HEK293 (cell line): ENCODE measurements around the gene NINJ1.
A peak's percentile ranks its signal among the peaks of the same experiment; 100 is the strongest.

Experiments
- CTCF ChIA-PET: fragments of 350-600 bp; formaldehyde crosslinking; extraction: SDS; loops from one replicate; lab custom pipeline; 2021; ENCODE audit warnings: antibody characterized with exemption; lab: Yijun Ruan, JAX
- POLR2A ChIA-PET: fragments of 300-600 bp; formaldehyde crosslinking; extraction: SDS; loops from one replicate; lab custom pipeline; 2020; ENCODE audit warnings: antibody characterized with exemption, inconsistent platforms; lab: Yijun Ruan, JAX
- H3K27ac ChIP-seq: fragments of 200-500 bp; sonication (Bioruptor generic); 2 replicates; pipeline ENCODE4 v1.5.1; 2014; ENCODE audit warnings: low read depth, low read length, control low read depth, inconsistent platforms; ENCODE audit errors: extremely low read depth
- H3K36me3 ChIP-seq, 2 experiments: fragments of 200-500 bp in 1 of 2; sonication (Bioruptor generic) in 1 of 2; 1 replicate in 1 of 2; 2 replicates in 1 of 2; pipeline ENCODE4 v1.5.1; 2014 to 2017; ENCODE audit warnings: inconsistent platforms in 2 of 2, low read length in 2 of 2; ENCODE audit not compliant: control insufficient read depth in 2 of 2, insufficient read depth in 1 of 2
- H3K4me1 ChIP-seq: fragments of 200-500 bp; sonication (Bioruptor generic); 2 replicates; pipeline ENCODE4 v1.5.1; 2014; ENCODE audit warnings: mild to moderate bottlenecking, low read length, inconsistent platforms; ENCODE audit not compliant: control insufficient read depth, insufficient read depth
- H3K4me3 ChIP-seq: 2 replicates; pipeline ENCODE4 v1.5.1; 2011; ENCODE audit warnings: low read depth, mild to moderate bottlenecking, control low read depth, low read length, moderate library complexity
- H3K9me3 ChIP-seq: fragments of 200-500 bp; sonication (Bioruptor generic); 2 replicates; pipeline ENCODE4 v1.5.1; 2014; ENCODE audit warnings: low read depth, low read length, inconsistent platforms; ENCODE audit not compliant: control insufficient read depth, insufficient read depth
- FEZF1 ChIP-seq: fragments of 450-650 bp; formaldehyde crosslinking; IDR thresholded peaks from 2 replicates; pipeline ENCODE4 v1.5.1; 2016; ENCODE audit warnings: missing biosample characterization, missing genetic modification characterization
- GLIS1 ChIP-seq: fragments of 450-650 bp; formaldehyde crosslinking; IDR thresholded peaks from 2 replicates; pipeline ENCODE4 v1.5.1; 2016; ENCODE audit warnings: missing biosample characterization, missing genetic modification characterization
- KLF10 ChIP-seq: fragments of 450-650 bp; IDR thresholded peaks from 2 replicates; pipeline ENCODE4 v1.5.1; 2018; ENCODE audit warnings: missing biosample characterization, mild to moderate bottlenecking, missing genetic modification characterization
- MEIS1 ChIP-seq: sonication (generic); formaldehyde crosslinking; IDR thresholded peaks from 2 replicates; pipeline ENCODE4 v1.8.1; 2022; ENCODE audit warnings: missing genetic modification reagents, mild to moderate bottlenecking, borderline replicate concordance
- MZF1 ChIP-seq: fragments of 450-650 bp; formaldehyde crosslinking; IDR thresholded peaks from 2 replicates; pipeline ENCODE4 v1.5.1; 2017; ENCODE audit warnings: missing biosample characterization, missing genetic modification characterization, borderline replicate concordance
- PRDM1 ChIP-seq: fragments of 450-650 bp; formaldehyde crosslinking; IDR thresholded peaks from 2 replicates; pipeline ENCODE4; 2016; ENCODE audit warnings: missing biosample characterization, missing genetic modification characterization
- REPIN1 ChIP-seq: fragments of 450-650 bp; formaldehyde crosslinking; IDR thresholded peaks from 2 replicates; pipeline ENCODE4 v1.5.1; 2017; ENCODE audit warnings: missing biosample characterization, missing genetic modification characterization, low read depth
- SP7 ChIP-seq: fragments of 450-650 bp; formaldehyde crosslinking; IDR thresholded peaks from 2 replicates; pipeline ENCODE4 v1.5.1; 2016; ENCODE audit warnings: missing biosample characterization, missing genetic modification characterization
- ZBTB8A ChIP-seq: fragments of 450-650 bp; formaldehyde crosslinking; IDR thresholded peaks from 2 replicates; pipeline ENCODE4 v1.5.1; 2016; ENCODE audit warnings: missing biosample characterization, missing genetic modification characterization
- ZNF10 ChIP-seq: fragments of 450-650 bp; formaldehyde crosslinking; IDR thresholded peaks from 2 replicates; pipeline ENCODE4 v1.5.1; 2017; ENCODE audit warnings: missing biosample characterization, missing genetic modification characterization
- ZNF146 ChIP-seq: fragments of 450-650 bp; formaldehyde crosslinking; IDR thresholded peaks from 2 replicates; pipeline ENCODE4 v1.5.1; 2016; ENCODE audit warnings: missing biosample characterization, missing genetic modification characterization
- ZNF175 ChIP-seq: fragments of 450-650 bp; formaldehyde crosslinking; IDR thresholded peaks from 2 replicates; pipeline ENCODE4 v1.5.1; 2016; ENCODE audit warnings: missing biosample characterization, missing genetic modification characterization
- ZNF239 ChIP-seq: fragments of 450-650 bp; formaldehyde crosslinking; IDR thresholded peaks from 2 replicates; pipeline ENCODE4 v1.5.1; 2016; ENCODE audit warnings: missing biosample characterization, missing genetic modification characterization
- ZNF335 ChIP-seq: fragments of 450-650 bp; formaldehyde crosslinking; conservative IDR thresholded peaks from 2 replicates; pipeline ENCODE4 v1.5.1; 2016; ENCODE audit warnings: missing biosample characterization, missing genetic modification characterization
- ZNF610 ChIP-seq: fragments of 450-650 bp; formaldehyde crosslinking; IDR thresholded peaks from 2 replicates; pipeline ENCODE4 v1.5.1; 2016; ENCODE audit warnings: missing biosample characterization, missing genetic modification characterization, borderline replicate concordance
- ZNF629 ChIP-seq: fragments of 450-650 bp; formaldehyde crosslinking; IDR thresholded peaks from 2 replicates; pipeline ENCODE4 v1.5.1; 2017; ENCODE audit warnings: missing biosample characterization, missing genetic modification characterization
- ZNF791 ChIP-seq: fragments of 450-650 bp; formaldehyde crosslinking; IDR thresholded peaks from 2 replicates; pipeline ENCODE4 v1.5.1; 2016; ENCODE audit warnings: missing biosample characterization, missing genetic modification characterization
- ZXDB ChIP-seq: fragments of 450-650 bp; formaldehyde crosslinking; IDR thresholded peaks from 2 replicates; pipeline ENCODE4 v1.5.1; 2016; ENCODE audit warnings: missing biosample characterization, missing genetic modification characterization
- TF ChIP-seq, protein P1 (sequence below): fragments of 450-650 bp; formaldehyde crosslinking; IDR thresholded peaks from 2 replicates; pipeline ENCODE4 v1.5.1; 2016; ENCODE audit warnings: missing biosample characterization, missing genetic modification characterization
- TF ChIP-seq, protein P2 (sequence below): fragments of 450-650 bp; formaldehyde crosslinking; IDR thresholded peaks from 2 replicates; pipeline ENCODE4 v1.5.1; 2016; ENCODE audit warnings: missing biosample characterization, missing genetic modification characterization, low read depth
- TF ChIP-seq, protein P3 (sequence below): fragments of 450-650 bp; formaldehyde crosslinking; IDR thresholded peaks from 2 replicates; pipeline ENCODE4 v1.5.1; 2016; ENCODE audit warnings: missing biosample characterization, missing genetic modification characterization
- TF ChIP-seq, protein P4 (sequence below): fragments of 450-650 bp; formaldehyde crosslinking; IDR thresholded peaks from 2 replicates; pipeline ENCODE4 v1.5.1; 2017; ENCODE audit warnings: missing biosample characterization, missing genetic modification characterization
- TF ChIP-seq, protein P5 (sequence below): fragments of 450-650 bp; formaldehyde crosslinking; IDR thresholded peaks from 2 replicates; pipeline ENCODE4 v1.5.1; 2017; ENCODE audit warnings: missing biosample characterization, missing genetic modification characterization

NINJ1 gene

DNA sequence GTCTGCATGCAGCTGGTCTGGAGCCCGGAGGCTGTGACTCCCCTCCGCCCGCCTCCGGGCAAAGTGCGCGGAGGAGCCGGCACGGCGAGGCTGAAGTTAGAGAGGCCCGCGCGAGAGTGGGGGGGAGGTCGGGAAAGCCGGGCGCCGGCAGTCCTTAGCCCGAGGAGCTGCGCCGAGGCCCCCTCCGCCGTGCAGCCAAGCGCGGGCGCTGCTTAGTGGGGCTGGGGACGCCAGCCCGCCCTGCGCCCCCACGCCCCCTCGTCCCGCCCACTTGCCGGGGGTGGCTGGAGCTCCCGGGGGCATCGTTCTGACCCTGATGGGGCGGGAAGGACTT, 403 bp downstream of the NINJ1 start (continued):
- TF ChIP-seq, protein P1, sequence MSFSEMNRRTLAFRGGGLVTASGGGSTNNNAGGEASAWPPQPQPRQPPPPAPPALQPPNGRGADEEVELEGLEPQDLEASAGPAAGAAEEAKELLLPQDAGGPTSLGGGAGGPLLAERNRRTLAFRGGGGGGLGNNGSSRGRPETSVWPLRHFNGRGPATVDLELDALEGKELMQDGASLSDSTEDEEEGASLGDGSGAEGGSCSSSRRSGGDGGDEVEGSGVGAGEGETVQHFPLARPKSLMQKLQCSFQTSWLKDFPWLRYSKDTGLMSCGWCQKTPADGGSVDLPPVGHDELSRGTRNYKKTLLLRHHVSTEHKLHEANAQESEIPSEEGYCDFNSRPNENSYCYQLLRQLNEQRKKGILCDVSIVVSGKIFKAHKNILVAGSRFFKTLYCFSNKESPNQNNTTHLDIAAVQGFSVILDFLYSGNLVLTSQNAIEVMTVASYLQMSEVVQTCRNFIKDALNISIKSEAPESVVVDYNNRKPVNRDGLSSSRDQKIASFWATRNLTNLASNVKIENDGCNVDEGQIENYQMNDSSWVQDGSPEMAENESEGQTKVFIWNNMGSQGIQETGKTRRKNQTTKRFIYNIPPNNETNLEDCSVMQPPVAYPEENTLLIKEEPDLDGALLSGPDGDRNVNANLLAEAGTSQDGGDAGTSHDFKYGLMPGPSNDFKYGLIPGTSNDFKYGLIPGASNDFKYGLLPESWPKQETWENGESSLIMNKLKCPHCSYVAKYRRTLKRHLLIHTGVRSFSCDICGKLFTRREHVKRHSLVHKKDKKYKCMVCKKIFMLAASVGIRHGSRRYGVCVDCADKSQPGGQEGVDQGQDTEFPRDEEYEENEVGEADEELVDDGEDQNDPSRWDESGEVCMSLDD (tag by site-specific recombination): peak; percentile 49; the same call in 1 of the 2 replicates
- no peak for TF ChIP-seq MEIS1 (CRISPR knock-in tag)
- TF ChIP-seq REPIN1: no peak
- TF ChIP-seq ZNF791: no peak
- peak; percentile 35; the same call in 1 of the 2 replicates for TF ChIP-seq SP7 (tag by site-specific recombination)
- no peak for TF ChIP-seq FEZF1
- TF ChIP-seq ZXDB (tag by site-specific recombination): 0 out of 2 replicates have a peak, but pooled peaks have one; percentile 26

DNA sequence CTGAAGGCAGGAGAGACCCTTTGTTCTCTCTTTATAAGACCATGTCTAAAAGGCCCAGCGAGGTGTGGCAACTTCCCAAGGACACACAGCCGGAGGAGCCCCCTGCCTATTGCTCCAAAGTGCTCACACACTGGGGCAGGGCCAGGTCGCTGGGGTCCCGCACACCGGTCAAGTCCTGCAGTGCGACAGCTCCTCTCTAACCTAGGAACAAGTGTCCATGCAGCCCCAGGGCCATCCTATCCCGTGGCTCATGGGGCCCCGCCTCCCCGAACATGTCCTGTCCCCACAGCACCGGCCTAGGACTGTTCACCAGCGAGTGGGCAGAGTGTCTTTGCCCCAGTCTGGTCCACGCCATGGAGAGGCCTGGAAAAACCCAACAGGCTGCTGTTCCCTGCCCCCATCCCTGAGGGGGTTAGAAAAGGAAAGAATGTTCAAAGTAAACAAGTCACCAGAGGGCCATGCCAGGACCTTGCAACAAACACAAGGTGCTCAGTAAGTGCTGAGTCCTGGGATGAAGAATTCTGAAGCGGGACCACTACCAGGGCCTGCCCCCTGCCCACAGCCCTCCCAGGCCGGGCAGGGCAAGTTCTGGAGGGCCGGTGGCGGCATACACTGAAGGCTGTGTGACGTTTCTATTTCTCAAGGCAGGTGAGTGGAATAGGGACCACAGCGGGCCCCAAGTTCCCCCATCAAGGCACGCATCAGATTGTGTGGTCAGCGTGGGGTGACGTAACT, 938 bp downstream of the NINJ1 start:
- no peaks in the 10 kb centered on the region for H3K9me3 ChIP-seq
- TF ChIP-seq ZNF175 (tag by site-specific recombination) (no peak), ZNF629 (tag by site-specific recombination) (peak; percentile 66; the same call in 1 of the 2 replicates), PRDM1 (tag by site-specific recombination) (no peak), GLIS1 (peak; percentile 67), ZNF335 (tag by site-specific recombination) (peak; percentile 16; the same call in 1 of the 2 replicates)
- TF ChIP-seq, protein P2, sequence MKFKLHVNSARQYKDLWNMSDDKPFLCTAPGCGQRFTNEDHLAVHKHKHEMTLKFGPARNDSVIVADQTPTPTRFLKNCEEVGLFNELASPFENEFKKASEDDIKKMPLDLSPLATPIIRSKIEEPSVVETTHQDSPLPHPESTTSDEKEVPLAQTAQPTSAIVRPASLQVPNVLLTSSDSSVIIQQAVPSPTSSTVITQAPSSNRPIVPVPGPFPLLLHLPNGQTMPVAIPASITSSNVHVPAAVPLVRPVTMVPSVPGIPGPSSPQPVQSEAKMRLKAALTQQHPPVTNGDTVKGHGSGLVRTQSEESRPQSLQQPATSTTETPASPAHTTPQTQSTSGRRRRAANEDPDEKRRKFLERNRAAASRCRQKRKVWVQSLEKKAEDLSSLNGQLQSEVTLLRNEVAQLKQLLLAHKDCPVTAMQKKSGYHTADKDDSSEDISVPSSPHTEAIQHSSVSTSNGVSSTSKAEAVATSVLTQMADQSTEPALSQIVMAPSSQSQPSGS (tag by site-specific recombination): no peak
- TF ChIP-seq, protein P3, sequence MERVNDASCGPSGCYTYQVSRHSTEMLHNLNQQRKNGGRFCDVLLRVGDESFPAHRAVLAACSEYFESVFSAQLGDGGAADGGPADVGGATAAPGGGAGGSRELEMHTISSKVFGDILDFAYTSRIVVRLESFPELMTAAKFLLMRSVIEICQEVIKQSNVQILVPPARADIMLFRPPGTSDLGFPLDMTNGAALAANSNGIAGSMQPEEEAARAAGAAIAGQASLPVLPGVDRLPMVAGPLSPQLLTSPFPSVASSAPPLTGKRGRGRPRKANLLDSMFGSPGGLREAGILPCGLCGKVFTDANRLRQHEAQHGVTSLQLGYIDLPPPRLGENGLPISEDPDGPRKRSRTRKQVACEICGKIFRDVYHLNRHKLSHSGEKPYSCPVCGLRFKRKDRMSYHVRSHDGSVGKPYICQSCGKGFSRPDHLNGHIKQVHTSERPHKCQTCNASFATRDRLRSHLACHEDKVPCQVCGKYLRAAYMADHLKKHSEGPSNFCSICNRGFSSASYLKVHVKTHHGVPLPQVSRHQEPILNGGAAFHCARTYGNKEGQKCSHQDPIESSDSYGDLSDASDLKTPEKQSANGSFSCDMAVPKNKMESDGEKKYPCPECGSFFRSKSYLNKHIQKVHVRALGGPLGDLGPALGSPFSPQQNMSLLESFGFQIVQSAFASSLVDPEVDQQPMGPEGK (tag by site-specific recombination): 0 out of 2 replicates have a peak, but pooled peaks have one; percentile 45
- TF ChIP-seq, all 188 proteins: peak for 4
- H3K27ac ChIP-seq: no peak overlapping the region; the same call in 1 of the 2 replicates
- POLR2A ChIA-PET: interaction anchor here (0.8 to 1.5 kb wide), 5 partner anchors 9 to 433 kb away, joined by 3 to 23 read pairs (median 6); partner anchors contain the start of genes CARD19 and FAM120AOS
- peaks cover 0 to 8% of the 10 kb centered on the region in 2 experiments; a peak in 1 of 3 replicates for H3K36me3 ChIP-seq
- H3K4me1 ChIP-seq: 0 out of 2 replicates have a peak, but pooled peaks cover 2% of the 10 kb centered on the region
- CTCF ChIA-PET: interaction anchor here (0.6 to 3.1 kb wide), 5 partner anchors 13 to 256 kb away, joined by 3 to 15 read pairs (median 3); no protein-coding TSS in a partner anchor
- peak overlapping the region; percentile 80 for H3K4me3 ChIP-seq

DNA sequence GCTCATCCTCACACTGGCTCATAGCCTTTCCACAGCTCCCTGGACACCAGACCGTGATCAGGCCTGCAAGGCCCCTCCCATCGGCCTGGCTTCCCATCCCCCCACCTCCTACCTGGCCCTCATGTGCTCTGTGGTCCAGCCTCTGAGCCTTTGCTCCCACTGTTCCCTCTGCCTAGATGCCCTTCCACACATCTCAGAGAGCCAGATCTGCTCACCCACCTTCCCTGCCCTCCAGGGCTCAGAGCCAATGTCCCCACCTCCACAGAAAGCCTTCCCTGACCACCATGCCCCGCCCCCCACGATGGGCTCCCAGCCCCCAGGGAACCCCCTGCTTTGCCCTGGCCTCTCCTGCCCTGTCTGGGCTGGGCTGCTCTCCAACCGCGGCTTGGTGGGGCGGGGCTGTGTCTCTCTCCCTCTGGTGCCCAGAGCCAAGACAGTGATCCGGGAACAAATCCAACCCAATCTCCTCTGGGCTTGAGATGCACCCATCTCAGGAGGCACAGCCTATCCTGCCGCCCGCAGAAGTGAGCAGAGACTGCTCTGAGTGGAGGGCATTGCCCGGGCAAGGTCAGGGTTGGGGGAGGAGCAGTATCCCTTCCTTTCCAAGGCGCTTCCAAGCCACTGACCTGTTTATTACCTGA, 1.6 kb downstream of the NINJ1 start:
- Histone ChIP-seq H3K4me1 (0 out of 2 replicates have a peak, but pooled peaks cover 2% of the 10 kb centered on the region), H3K27ac (no peak overlapping the region), H3K4me3 (no peak overlapping the region), H3K9me3 (no peaks in the 10 kb centered on the region), H3K36me3 (peaks cover 0 to 8% of the 10 kb centered on the region in 2 experiments; a peak in 1 of 3 replicates)
- ChIA-PET CTCF (interaction anchor here (0.6 to 3.1 kb wide), 5 partner anchors 12 to 257 kb away, joined by 4 to 15 read pairs (median 4); no protein-coding TSS in a partner anchor), POLR2A (no interaction called here)
- no peak for TF ChIP-seq ZXDB (tag by site-specific recombination)
- TF ChIP-seq ZNF239: no peak
- TF ChIP-seq ZNF146: no peak
- TF ChIP-seq ZNF10 (tag by site-specific recombination): no peak
- TF ChIP-seq, protein P4, sequence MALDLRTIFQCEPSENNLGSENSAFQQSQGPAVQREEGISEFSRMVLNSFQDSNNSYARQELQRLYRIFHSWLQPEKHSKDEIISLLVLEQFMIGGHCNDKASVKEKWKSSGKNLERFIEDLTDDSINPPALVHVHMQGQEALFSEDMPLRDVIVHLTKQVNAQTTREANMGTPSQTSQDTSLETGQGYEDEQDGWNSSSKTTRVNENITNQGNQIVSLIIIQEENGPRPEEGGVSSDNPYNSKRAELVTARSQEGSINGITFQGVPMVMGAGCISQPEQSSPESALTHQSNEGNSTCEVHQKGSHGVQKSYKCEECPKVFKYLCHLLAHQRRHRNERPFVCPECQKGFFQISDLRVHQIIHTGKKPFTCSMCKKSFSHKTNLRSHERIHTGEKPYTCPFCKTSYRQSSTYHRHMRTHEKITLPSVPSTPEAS (tag by site-specific recombination): no peak
- no peak for TF ChIP-seq MZF1 (tag by site-specific recombination)
- TF ChIP-seq, protein P5, sequence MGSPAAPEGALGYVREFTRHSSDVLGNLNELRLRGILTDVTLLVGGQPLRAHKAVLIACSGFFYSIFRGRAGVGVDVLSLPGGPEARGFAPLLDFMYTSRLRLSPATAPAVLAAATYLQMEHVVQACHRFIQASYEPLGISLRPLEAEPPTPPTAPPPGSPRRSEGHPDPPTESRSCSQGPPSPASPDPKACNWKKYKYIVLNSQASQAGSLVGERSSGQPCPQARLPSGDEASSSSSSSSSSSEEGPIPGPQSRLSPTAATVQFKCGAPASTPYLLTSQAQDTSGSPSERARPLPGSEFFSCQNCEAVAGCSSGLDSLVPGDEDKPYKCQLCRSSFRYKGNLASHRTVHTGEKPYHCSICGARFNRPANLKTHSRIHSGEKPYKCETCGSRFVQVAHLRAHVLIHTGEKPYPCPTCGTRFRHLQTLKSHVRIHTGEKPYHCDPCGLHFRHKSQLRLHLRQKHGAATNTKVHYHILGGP: no peak
- peak; percentile 80 for TF ChIP-seq GLIS1
- no peak for TF ChIP-seq ZNF610 (tag by site-specific recombination)
- no peak for TF ChIP-seq KLF10 (tag by site-specific recombination)
- 0 out of 2 replicates have a peak, but pooled peaks have one; percentile 24 for TF ChIP-seq ZBTB8A (tag by site-specific recombination)
